Glutamatergic neuron (in vitro differentiated cells): ENCODE data around the gene LPIN3. TPM values are rescaled to one million over a fixed set of nuclear protein-coding genes. Genes with fewer than 3 reads are reported as not detected.

ENCODE experiments used
- DNase-seq: peaks from one replicate; pipeline ENCODE4 v3.0.0; 2022
- H3K27ac Mint-ChIP-seq: one replicate; pipeline ENCODE4 v1.8.0; 2020; ENCODE audit warnings: mild to moderate bottlenecking, mixed read lengths, inconsistent platforms; ENCODE audit not compliant: unreplicated experiment
- H3K27me3 Mint-ChIP-seq: one replicate; pipeline ENCODE4 v1.8.0; 2020; ENCODE audit warnings: mild to moderate bottlenecking, moderate library complexity, mixed read lengths, inconsistent platforms; ENCODE audit not compliant: unreplicated experiment
- H3K36me3 Mint-ChIP-seq: one replicate; pipeline ENCODE4 v1.8.0; 2020; ENCODE audit warnings: mild to moderate bottlenecking, mixed read lengths, inconsistent platforms; ENCODE audit not compliant: unreplicated experiment
- H3K4me1 Mint-ChIP-seq: one replicate; pipeline ENCODE4 v1.8.0; 2020; ENCODE audit warnings: mild to moderate bottlenecking, low read depth, mixed read lengths, inconsistent platforms; ENCODE audit not compliant: unreplicated experiment
- H3K4me3 Mint-ChIP-seq: one replicate; pipeline ENCODE4 v1.8.0; 2020; ENCODE audit warnings: mild to moderate bottlenecking, mixed read lengths, inconsistent platforms; ENCODE audit not compliant: unreplicated experiment
- H3K9me3 Mint-ChIP-seq: one replicate; pipeline ENCODE4 v1.8.0; 2020; ENCODE audit warnings: mild to moderate bottlenecking, moderate library complexity, mixed read lengths, inconsistent platforms; ENCODE audit not compliant: unreplicated experiment
- CTCF ChIP-seq: fragments of 200-600 bp; sonication (generic); IDR thresholded peaks from one replicate; pipeline ENCODE4 v1.5.0; 2021; ENCODE audit not compliant: partially characterized antibody, unreplicated experiment
- total RNA-seq: library from RNA; stranded (reverse); fragmentation: NEBNext Ultra II Directional; extraction: Animal tissue kit (Norgen Biotek cat#: 25700); gene quantifications from one replicate; pipeline ENCODE4 v1.2.1, GENCODE V29; 2021; ENCODE audit not compliant: unreplicated experiment

LPIN3 gene
- total RNA-seq, 1 donor from 2014 or later, result 5.9 TPM

GRCh38 chr20:41394081-41394480 lies 53.5 kb downstream of the LPIN3 start:
- DNase-seq, result no peak
- Mint-ChIP-seq H3K4me3 (no peak overlapping the region), H3K27ac (no peak overlapping the region), H3K27me3 (peaks cover 4% of the 10 kb centered on the region), H3K9me3 (peaks cover 2% of the 10 kb centered on the region), H3K4me1 (peaks cover 11% of the 10 kb centered on the region), H3K36me3 (no peaks in the 10 kb centered on the region)
- TF ChIP-seq CTCF, result no peak

DNA sequence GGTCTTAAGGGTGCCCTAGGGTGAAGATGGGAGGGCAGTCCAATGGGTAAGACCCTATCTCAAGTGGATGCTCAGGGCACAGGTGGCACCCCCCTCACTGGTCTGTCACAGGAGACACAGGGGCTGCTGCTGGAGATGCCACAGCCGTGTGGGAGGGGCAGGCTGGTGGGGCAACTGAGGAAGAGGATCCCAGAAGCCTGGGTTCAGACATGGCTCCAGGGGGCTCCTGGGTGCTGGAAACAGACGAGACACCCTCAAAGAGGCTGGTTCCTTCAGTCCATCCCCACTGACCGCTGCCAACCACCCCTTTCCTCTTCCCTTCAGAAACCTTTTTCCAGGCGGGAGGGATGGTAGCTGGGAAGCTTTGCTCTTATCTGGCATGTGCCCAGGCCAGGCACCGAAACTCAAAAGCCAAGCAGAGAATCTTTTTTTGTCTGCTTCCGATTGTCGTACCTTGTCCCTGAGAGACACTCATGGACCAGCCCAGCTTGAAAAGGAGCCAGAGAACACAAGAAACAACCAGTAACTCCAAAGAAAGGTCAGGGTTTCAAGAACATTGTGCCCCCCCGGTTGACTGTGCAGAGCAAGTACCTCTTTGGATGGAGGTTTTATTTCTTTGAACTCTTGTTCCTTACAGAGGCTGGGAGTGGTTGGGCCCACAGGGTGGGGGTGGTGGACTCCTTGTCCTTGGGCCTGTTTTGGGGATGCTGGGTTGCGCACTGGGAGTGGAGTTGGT lies 54.5 kb downstream of the LPIN3 start:
- peaks cover 3% of the 10 kb centered on the region for H3K9me3 Mint-ChIP-seq
- H3K4me1 Mint-ChIP-seq, result peaks cover 11% of the 10 kb centered on the region
- no peak overlapping the region for H3K27ac Mint-ChIP-seq
- H3K36me3 Mint-ChIP-seq, result no peaks in the 10 kb centered on the region
- DNase-seq, result no peak
- no peak for TF ChIP-seq CTCF
- peaks cover 4% of the 10 kb centered on the region for H3K27me3 Mint-ChIP-seq
- H3K4me3 Mint-ChIP-seq, result no peak overlapping the region

- H3K36me3 Mint-ChIP-seq, result no peaks in the 10 kb centered on the region
- H3K9me3 Mint-ChIP-seq, result peaks cover 4% of the 10 kb centered on the region
- DNase-seq, result peak; percentile 37
- peaks cover 4% of the 10 kb centered on the region for H3K27me3 Mint-ChIP-seq
- H3K4me1 Mint-ChIP-seq, result peaks cover 8% of the 10 kb centered on the region
- TF ChIP-seq CTCF, result no peak
- H3K4me3 Mint-ChIP-seq, result no peak overlapping the region
- H3K27ac Mint-ChIP-seq, result no peak overlapping the region
These were observed 55.3 kb downstream of the LPIN3 start for GRCh38 chr20:41395667-41396664.

GRCh38 chr20:41398408-41398807 lies 57.8 kb downstream of the LPIN3 start:
- Mint-ChIP-seq H3K27me3 (peaks cover 4% of the 10 kb centered on the region), H3K4me1 (peaks cover 7% of the 10 kb centered on the region), H3K27ac (no peak overlapping the region), H3K4me3 (no peak overlapping the region), H3K9me3 (peaks cover 3% of the 10 kb centered on the region), H3K36me3 (no peaks in the 10 kb centered on the region)
- no peak for TF ChIP-seq CTCF
- no peak for DNase-seq
